Neural progenitor cell (in vitro differentiated cells): ENCODE measurements around the gene STRADA.

ENCODE experiments used
- CTCF ChIP-seq: fragments of 200-600 bp; sonication (generic); IDR thresholded peaks from 2 replicates; pipeline ENCODE4 v1.5.1; 2017; ENCODE audit warnings: antibody characterized with exemption, mild to moderate bottlenecking
- EZH2 ChIP-seq: fragments of 200-600 bp; sonication (generic); IDR thresholded peaks from 2 replicates; pipeline ENCODE4 v1.6.1; 2017; ENCODE audit warnings: antibody characterized with exemption, mild to moderate bottlenecking, moderate library complexity
- EZH2phosphoT487 ChIP-seq: fragments of 200-600 bp; sonication (generic); IDR thresholded peaks from 2 replicates; pipeline ENCODE4 v1.6.1; 2017; ENCODE audit warnings: antibody characterized with exemption

- TF ChIP-seq CTCF (no peak), EZH2 (no peak), EZH2phosphoT487 (no peak)
Observed at GRCh38 chr17:63780928-63781327, 39.3 kb upstream of the STRADA start.
